GM12878 (cell line): ENCODE results near the gene GOSR1. TPM values are rescaled to one million over a fixed set of nuclear protein-coding genes. Genes with fewer than 3 reads are reported as not detected.

Experiments used
- ATAC-seq: fragments of 200-7000 bp; cut with Tn5 transposase; 3 replicates; pipeline ENCODE4 v1.9.1; 2020; ENCODE audit warnings: mild to moderate bottlenecking, moderate library complexity
- BruUV-seq: library from RNA; stranded (reverse); fragments of 400-500 nt; replicated peaks from 2 replicates; lab custom pipeline; 2021; lab: Mats Ljungman, UMichigan
- CTCF ChIA-PET: fragments of 300-600 bp; sonication (Branson Sonifier 250); formaldehyde crosslinking; extraction: SDS; loops from one replicate; lab custom pipeline; 2021; ENCODE audit warnings: inconsistent platforms; lab: Yijun Ruan, JAX
- POLR2A ChIA-PET: fragments of 350-600 bp; formaldehyde crosslinking; extraction: SDS; loops from one replicate; lab custom pipeline; 2021; ENCODE audit warnings: inconsistent platforms; lab: Charles Lee
- RAD21 ChIA-PET: fragments of 300-600 bp; sonication (Branson Sonifier 250); formaldehyde crosslinking; loops from one replicate; lab custom pipeline; 2023; ENCODE audit warnings: antibody characterized with exemption; ENCODE audit not compliant: unreplicated experiment; lab: Charles Lee
- SMC1A ChIA-PET: fragments of 300-600 bp; sonication (Branson Sonifier 250); formaldehyde crosslinking; loops from one replicate; lab custom pipeline; 2023; ENCODE audit not compliant: unreplicated experiment, uncharacterized antibody; lab: Charles Lee
- DNase-seq: peaks from one replicate; pipeline ENCODE4 v3.0.0-alpha.2; 2011; ENCODE audit warnings: low read depth, low spot score
- FAIRE-seq: peaks from 3 replicates; lab custom pipeline; 2011; peaks lifted over from hg19 to GRCh38; lab: Jason Lieb, UNC
- H2AFZ ChIP-seq: 2 replicates; pipeline ENCODE4 v1.6.0; 2011; ENCODE audit warnings: low read depth, low read length, control low read depth; ENCODE audit not compliant: control insufficient read depth
- H3K27ac ChIP-seq: 2 replicates; pipeline ENCODE4 v1.5.1; 2011; ENCODE audit warnings: control low read depth; ENCODE audit not compliant: control insufficient read depth, insufficient read depth
- H3K27me3 ChIP-seq, 2 experiments: replicated peaks in 1 of 2; 2 replicates each; pipeline versions ENCODE4 v1.6.0 to v1.6.1; 2011; ENCODE audit warnings: low read length in 1 of 2; ENCODE audit not compliant: control insufficient read depth in 2 of 2, insufficient read depth in 2 of 2
- H3K36me3 ChIP-seq, 2 experiments: 2 replicates each; pipeline ENCODE4 v1.5.1; 2011; ENCODE audit warnings: low read length in 1 of 2; ENCODE audit not compliant: control insufficient read depth in 2 of 2, insufficient read depth in 2 of 2
- H3K4me1 ChIP-seq: 2 replicates; pipeline ENCODE4 v1.6.1; 2011; ENCODE audit warnings: mild to moderate bottlenecking, low read length, moderate library complexity, mixed read lengths; ENCODE audit not compliant: control insufficient read depth, insufficient read depth
- H3K4me2 ChIP-seq: 2 replicates; pipeline ENCODE4 v1.6.0; 2011; ENCODE audit warnings: control low read depth; ENCODE audit not compliant: control insufficient read depth, insufficient read depth
- H3K4me3 ChIP-seq: fragments of 200-600 bp; sonication (generic); 2 replicates; pipeline ENCODE4 v1.5.1; 2016
- H3K79me2 ChIP-seq: 2 replicates; pipeline ENCODE4 v1.6.0; 2011; ENCODE audit warnings: low read length; ENCODE audit not compliant: control insufficient read depth, insufficient read depth
- H3K9ac ChIP-seq: 2 replicates; pipeline ENCODE4 v1.8.0; 2011; ENCODE audit warnings: low read length, control low read depth, mixed read lengths; ENCODE audit not compliant: control insufficient read depth, insufficient read depth
- H3K9me3 ChIP-seq: replicated peaks from 3 replicates; pipeline ENCODE4 v1.5.1; 2011; ENCODE audit warnings: mild to moderate bottlenecking, low read length; ENCODE audit not compliant: control insufficient read depth, insufficient read depth
- H4K20me1 ChIP-seq: 2 replicates; pipeline ENCODE4 v1.6.0; 2011; ENCODE audit not compliant: control insufficient read depth, insufficient read depth
- CREM ChIP-seq: IDR thresholded peaks from 2 replicates; pipeline ENCODE4 v1.6.1; 2014; ENCODE audit warnings: antibody characterized with exemption, low read depth
- HDAC2 ChIP-seq: fragments of 200-600 bp; sonication (generic); IDR thresholded peaks from 2 replicates; pipeline ENCODE4 v1.6.1; 2017
- LARP7 ChIP-seq: fragments of 450-650 bp; IDR thresholded peaks from 2 replicates; pipeline ENCODE4 v1.6.1; 2017; ENCODE audit warnings: mild to moderate bottlenecking
- MEF2B ChIP-seq: fragments of 450-650 bp; IDR thresholded peaks from 2 replicates; pipeline ENCODE4 v1.6.1; 2018; ENCODE audit warnings: mild to moderate bottlenecking, moderate library complexity; ENCODE audit not compliant: partially characterized antibody, poor library complexity, severe bottlenecking
- NFYA ChIP-seq: IDR thresholded peaks from 2 replicates; pipeline ENCODE4 v1.6.1; 2011; ENCODE audit warnings: low read depth, mild to moderate bottlenecking, low read length, improper control_type of control experiment, borderline replicate concordance
- RBBP5 ChIP-seq: fragments of 200-600 bp; sonication (generic); conservative IDR thresholded peaks from 2 replicates; pipeline ENCODE4 v1.6.1; 2016
- RCOR1 ChIP-seq: conservative IDR thresholded peaks from 2 replicates; pipeline ENCODE4 v1.6.1; 2012; ENCODE audit warnings: low read depth, low read length, improper control_type of control experiment
- SKIL ChIP-seq: fragments of 450-650 bp; IDR thresholded peaks from 2 replicates; pipeline ENCODE4 v1.6.1; 2017; ENCODE audit warnings: mild to moderate bottlenecking, low read depth, inconsistent platforms; ENCODE audit not compliant: poor library complexity, severe bottlenecking
- STAT1 ChIP-seq: fragments of 450-650 bp; conservative IDR thresholded peaks from 2 replicates; pipeline ENCODE4 v1.6.1; 2014; ENCODE audit warnings: antibody characterized with exemption, mild to moderate bottlenecking
- SUZ12 ChIP-seq: fragments of 200-600 bp; sonication (generic); IDR thresholded peaks from one replicate; pipeline ENCODE4 v1.6.1; 2018; ENCODE audit warnings: antibody characterized with exemption, mild to moderate bottlenecking; ENCODE audit not compliant: unreplicated experiment
- ZSCAN29 ChIP-seq: fragments of 450-650 bp; IDR thresholded peaks from 2 replicates; pipeline ENCODE4 v1.6.1; 2017; ENCODE audit warnings: mild to moderate bottlenecking, moderate library complexity
- WGBS: methylation state at CpG from one replicate; pipeline ENCODE4 v1.1.6; 2016; ENCODE audit warnings: low lambda C conversion rate; ENCODE audit not compliant: insufficient replicate concordance, insufficient coverage; ENCODE audit errors: missing lambda C conversion rate; 5-methylcytosine and 5-hydroxymethylcytosine counted together
- in situ Hi-C: fragments of 300-500 bp; cut with MboI; formaldehyde crosslinking; loops from 9 replicates; pipeline ENCODE4 v1.14.3; 2018; ENCODE audit warnings: mixed read lengths
- intact Hi-C: fragments of 100-400 bp; cut with micrococcal nuclease; formaldehyde crosslinking; loops from one replicate; pipeline ENCODE4 v1.14.2; 2022; ENCODE audit not compliant: unreplicated experiment
- polyA plus RNA-seq, 11 experiments: library from polyadenylated mRNA; depleted of rRNA in 4 of 11; unstranded in 6 of 11; stranded (reverse) in 5 of 11; fragments of >200 nt; fragmentation: Nextera tagmentation in 4 of 11; fragmentation: Illumina TruSeq in 1 of 11; extraction: Ambion mirVana in 4 of 11; extraction: Trizol in 1 of 11; gene quantifications; 1 replicate in 1 of 11; 2 replicates in 10 of 11; pipeline versions ENCODE4 v1.2.1 to v1.2.3, GENCODE V29; 2011 to 2016; ENCODE audit warnings: inconsistent platforms in 2 of 11, missing spikeins in 2 of 11, low read depth in 1 of 11
- total RNA-seq, 4 experiments: library from RNA; depleted of rRNA in 3 of 4; stranded (reverse); fragments of >200 nt in 3 of 4; fragmentation: Illumina TruSeq in 1 of 4; extraction: Trizol in 1 of 4; gene quantifications; 2 replicates each; pipeline versions ENCODE4 v1.2.1 to v1.2.3, GENCODE V29; 2013 to 2021
- TF ChIP-seq, protein P1 (sequence below): fragments of 450-650 bp; IDR thresholded peaks from 2 replicates; pipeline ENCODE4 v1.6.1; 2016; ENCODE audit warnings: mild to moderate bottlenecking
- TF ChIP-seq, protein P2 (sequence below): IDR thresholded peaks from 2 replicates; pipeline ENCODE4 v1.6.1; 2012; ENCODE audit warnings: low read length, inconsistent platforms
- TF ChIP-seq, protein P3 (sequence below): fragments of 450-650 bp; conservative IDR thresholded peaks from 2 replicates; pipeline ENCODE4 v1.6.1; 2017; ENCODE audit warnings: mild to moderate bottlenecking, moderate library complexity

The GOSR1 gene
- total and polyA plus RNA-seq, 10 of the 15 experiments (the other 5 are each of a cell fraction or from before 2014, with no cell fraction given), result 21.4 to 99.3 (median 42.9) TPM

GRCh38 chr17:30472238-30472890 is 4.8 kb upstream of the GOSR1 start:
- Histone ChIP-seq H4K20me1 (no peaks in the 10 kb centered on the region), H3K27me3 (no peaks in the 10 kb centered on the region), H3K4me2 (no peak overlapping the region), H3K4me3 (no peak overlapping the region), H3K36me3 (no peaks in the 10 kb centered on the region), H3K9ac (no peak overlapping the region), H3K79me2 (peaks cover 2% of the 10 kb centered on the region), H3K4me1 (peaks cover 7% of the 10 kb centered on the region), H3K27ac (no peak overlapping the region), H3K9me3 (no peaks in the 10 kb centered on the region), H2AFZ (no peak overlapping the region)
- BruUV-seq, result no TSS peak
- intact Hi-C loops (loop anchor here (10.0 kb wide), 1 partner anchor 368 kb away; no protein-coding TSS in a partner anchor), in situ Hi-C loops (no loop called here)
- no peak for FAIRE-seq
- DNase-seq, result no peak
- ChIA-PET SMC1A (interaction anchor here (0.6 to 1.8 kb wide), 2 partner anchors 132 to 899 kb away, joined by 4 to 8 read pairs; no protein-coding TSS in a partner anchor), RAD21 (no interaction called here), POLR2A (no interaction called here), CTCF (interaction anchor here (0.6 to 1.1 kb wide), 2 partner anchors 13 to 243 kb away, joined by 3 to 4 read pairs; no protein-coding TSS in a partner anchor)
- no peak for ATAC-seq
- WGBS, result 67% methylated on average over 10 of the region's 10 CpGs
- TF ChIP-seq NFYA (no peak), RCOR1 (no peak), MEF2B (no peak), SUZ12 (no peak), ZSCAN29 (no peak), SKIL (no peak), LARP7 (no peak), STAT1 (no peak), RBBP5 (no peak), CREM (no peak), HDAC2 (no peak)
- TF ChIP-seq, protein P1, sequence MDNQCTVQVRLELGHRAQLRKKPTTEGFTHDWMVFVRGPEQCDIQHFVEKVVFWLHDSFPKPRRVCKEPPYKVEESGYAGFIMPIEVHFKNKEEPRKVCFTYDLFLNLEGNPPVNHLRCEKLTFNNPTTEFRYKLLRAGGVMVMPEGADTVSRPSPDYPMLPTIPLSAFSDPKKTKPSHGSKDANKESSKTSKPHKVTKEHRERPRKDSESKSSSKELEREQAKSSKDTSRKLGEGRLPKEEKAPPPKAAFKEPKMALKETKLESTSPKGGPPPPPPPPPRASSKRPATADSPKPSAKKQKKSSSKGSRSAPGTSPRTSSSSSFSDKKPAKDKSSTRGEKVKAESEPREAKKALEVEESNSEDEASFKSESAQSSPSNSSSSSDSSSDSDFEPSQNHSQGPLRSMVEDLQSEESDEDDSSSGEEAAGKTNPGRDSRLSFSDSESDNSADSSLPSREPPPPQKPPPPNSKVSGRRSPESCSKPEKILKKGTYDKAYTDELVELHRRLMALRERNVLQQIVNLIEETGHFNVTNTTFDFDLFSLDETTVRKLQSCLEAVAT, result no peak
- TF ChIP-seq, protein P2, sequence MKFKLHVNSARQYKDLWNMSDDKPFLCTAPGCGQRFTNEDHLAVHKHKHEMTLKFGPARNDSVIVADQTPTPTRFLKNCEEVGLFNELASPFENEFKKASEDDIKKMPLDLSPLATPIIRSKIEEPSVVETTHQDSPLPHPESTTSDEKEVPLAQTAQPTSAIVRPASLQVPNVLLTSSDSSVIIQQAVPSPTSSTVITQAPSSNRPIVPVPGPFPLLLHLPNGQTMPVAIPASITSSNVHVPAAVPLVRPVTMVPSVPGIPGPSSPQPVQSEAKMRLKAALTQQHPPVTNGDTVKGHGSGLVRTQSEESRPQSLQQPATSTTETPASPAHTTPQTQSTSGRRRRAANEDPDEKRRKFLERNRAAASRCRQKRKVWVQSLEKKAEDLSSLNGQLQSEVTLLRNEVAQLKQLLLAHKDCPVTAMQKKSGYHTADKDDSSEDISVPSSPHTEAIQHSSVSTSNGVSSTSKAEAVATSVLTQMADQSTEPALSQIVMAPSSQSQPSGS, result no peak
- TF ChIP-seq, protein P3, sequence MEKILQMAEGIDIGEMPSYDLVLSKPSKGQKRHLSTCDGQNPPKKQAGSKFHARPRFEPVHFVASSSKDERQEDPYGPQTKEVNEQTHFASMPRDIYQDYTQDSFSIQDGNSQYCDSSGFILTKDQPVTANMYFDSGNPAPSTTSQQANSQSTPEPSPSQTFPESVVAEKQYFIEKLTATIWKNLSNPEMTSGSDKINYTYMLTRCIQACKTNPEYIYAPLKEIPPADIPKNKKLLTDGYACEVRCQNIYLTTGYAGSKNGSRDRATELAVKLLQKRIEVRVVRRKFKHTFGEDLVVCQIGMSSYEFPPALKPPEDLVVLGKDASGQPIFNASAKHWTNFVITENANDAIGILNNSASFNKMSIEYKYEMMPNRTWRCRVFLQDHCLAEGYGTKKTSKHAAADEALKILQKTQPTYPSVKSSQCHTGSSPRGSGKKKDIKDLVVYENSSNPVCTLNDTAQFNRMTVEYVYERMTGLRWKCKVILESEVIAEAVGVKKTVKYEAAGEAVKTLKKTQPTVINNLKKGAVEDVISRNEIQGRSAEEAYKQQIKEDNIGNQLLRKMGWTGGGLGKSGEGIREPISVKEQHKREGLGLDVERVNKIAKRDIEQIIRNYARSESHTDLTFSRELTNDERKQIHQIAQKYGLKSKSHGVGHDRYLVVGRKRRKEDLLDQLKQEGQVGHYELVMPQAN, result no peak
